HepG2 (cell line): ENCODE results near the gene SLC23A3. TPM values are rescaled to one million over a fixed set of nuclear protein-coding genes. Genes with fewer than 3 reads are reported as not detected.

Experiments used
- EED ChIP-seq: sonication (generic); formaldehyde crosslinking; IDR thresholded peaks from 2 replicates; pipeline ENCODE4 v1.5.0; 2020; ENCODE audit warnings: mild to moderate bottlenecking, missing genetic modification reagents
- FOSL1 ChIP-seq: sonication (generic); formaldehyde crosslinking; IDR thresholded peaks from 2 replicates; pipeline ENCODE4 v1.9.0; 2021; ENCODE audit warnings: missing genetic modification reagents, borderline replicate concordance
- GATA4 ChIP-seq: sonication (generic); IDR thresholded peaks from 2 replicates; pipeline ENCODE4 v1.6.1; 2016; ENCODE audit warnings: antibody characterized with exemption, low read depth, borderline replicate concordance
- HES4 ChIP-seq: sonication (generic); formaldehyde crosslinking; IDR thresholded peaks from 2 replicates; pipeline ENCODE4 v1.9.0; 2021; ENCODE audit warnings: mild to moderate bottlenecking, missing genetic modification reagents, borderline replicate concordance
- IKZF1 ChIP-seq: fragments of 450-650 bp; IDR thresholded peaks from 2 replicates; pipeline ENCODE4 v1.7.1; 2016
- ISL2 ChIP-seq: sonication (generic); formaldehyde crosslinking; IDR thresholded peaks from 2 replicates; pipeline ENCODE4 v1.5.0; 2020; ENCODE audit warnings: missing genetic modification reagents
- MAZ ChIP-seq, 2 experiments: sonication (generic) in 1 of 2; formaldehyde crosslinking in 1 of 2; IDR thresholded peaks; 2 replicates each; pipeline versions ENCODE4 v1.5.0 to v1.6.1; 2012 to 2020; ENCODE audit warnings: low read depth in 2 of 2, mild to moderate bottlenecking in 2 of 2, borderline replicate concordance in 1 of 2, improper control_type of control experiment in 1 of 2, low read length in 1 of 2, missing genetic modification reagents in 1 of 2, moderate library complexity in 1 of 2
- NCOR1 ChIP-seq: fragments of 200-600 bp; sonication (generic); IDR thresholded peaks from 2 replicates; pipeline ENCODE4 v1.7.0; 2017; ENCODE audit warnings: antibody characterized with exemption, low read length, borderline replicate concordance
- NONO ChIP-seq, 2 experiments: fragments of 450-650 bp in 1 of 2; sonication (generic) in 1 of 2; formaldehyde crosslinking in 1 of 2; IDR thresholded peaks in 1 of 2; conservative IDR thresholded peaks in 1 of 2; 2 replicates each; pipeline versions ENCODE4 v1.6.1 to v1.8.0; 2017 to 2022; ENCODE audit warnings: mild to moderate bottlenecking in 1 of 2, missing genetic modification reagents in 1 of 2, moderate library complexity in 1 of 2
- PAWR ChIP-seq: sonication (generic); formaldehyde crosslinking; IDR thresholded peaks from 2 replicates; pipeline ENCODE4 v1.4.0; 2020; ENCODE audit warnings: missing genetic modification reagents, mild to moderate bottlenecking, borderline replicate concordance
- PCBP1 ChIP-seq: fragments of 200-400 bp; formaldehyde crosslinking; IDR thresholded peaks from 2 replicates; pipeline ENCODE4 v1.6.1; 2017; ENCODE audit warnings: mild to moderate bottlenecking, low read depth, low read length, borderline replicate concordance
- PRPF4 ChIP-seq: fragments of 200-400 bp; formaldehyde crosslinking; IDR thresholded peaks from 2 replicates; pipeline ENCODE4 v1.6.1; 2016; ENCODE audit warnings: low read length, low read depth; ENCODE audit not compliant: poor library complexity, severe bottlenecking
- REXO4 ChIP-seq: sonication (generic); formaldehyde crosslinking; IDR thresholded peaks from 2 replicates; pipeline ENCODE4 v1.8.0; 2022; ENCODE audit warnings: missing genetic modification reagents, mild to moderate bottlenecking, borderline replicate concordance
- RNF2 ChIP-seq: fragments of 450-650 bp; conservative IDR thresholded peaks from 2 replicates; pipeline ENCODE4 v1.6.1; 2016; ENCODE audit warnings: low read depth
- SETDB1 ChIP-seq: sonication (generic); formaldehyde crosslinking; IDR thresholded peaks from 2 replicates; pipeline ENCODE4 v1.5.1; 2020; ENCODE audit warnings: missing genetic modification reagents, mild to moderate bottlenecking, borderline replicate concordance
- SKI ChIP-seq: fragments of 450-650 bp; IDR thresholded peaks from one replicate; pipeline ENCODE4 v1.6.1; 2018; ENCODE audit warnings: mild to moderate bottlenecking; ENCODE audit not compliant: partially characterized antibody
- SMYD3 ChIP-seq: sonication (generic); formaldehyde crosslinking; IDR thresholded peaks from 2 replicates; pipeline ENCODE4 v1.8.1; 2023; ENCODE audit warnings: mild to moderate bottlenecking, missing genetic modification reagents
- TCF7 ChIP-seq: sonication (generic); IDR thresholded peaks from 2 replicates; pipeline ENCODE4 v1.6.1; 2016; ENCODE audit warnings: antibody characterized with exemption, low read depth
- ZFP37 ChIP-seq: sonication (generic); formaldehyde crosslinking; IDR thresholded peaks from 2 replicates; pipeline ENCODE4 v1.4.0; 2020; ENCODE audit warnings: missing genetic modification reagents, borderline replicate concordance
- ZNF264 ChIP-seq: sonication (generic); formaldehyde crosslinking; IDR thresholded peaks from 2 replicates; pipeline ENCODE4 v1.4.0; 2020; ENCODE audit warnings: missing genetic modification reagents
- ZNF432 ChIP-seq: sonication (generic); formaldehyde crosslinking; IDR thresholded peaks from 2 replicates; pipeline ENCODE4 v1.5.0; 2020; ENCODE audit warnings: missing genetic modification reagents, mild to moderate bottlenecking, borderline replicate concordance
- polyA plus RNA-seq, 8 experiments: library from polyadenylated mRNA; depleted of rRNA in 3 of 8; stranded (reverse) in 7 of 8; unstranded in 1 of 8; fragments of >200 nt; fragmentation: Illumina TruSeq in 4 of 8; extraction: Trizol in 4 of 8; gene quantifications; 2 replicates each; pipeline versions ENCODE4 v1.2.1 to v1.2.3, GENCODE V29; 2011 to 2016; ENCODE audit warnings: low read depth in 4 of 8, missing spikeins in 1 of 8, mixed read lengths in 1 of 8; ENCODE audit not compliant: insufficient read depth in 1 of 8
- total RNA-seq, 5 experiments: library from RNA; depleted of rRNA; stranded (reverse); fragments of >200 nt; fragmentation: Illumina TruSeq; extraction: Trizol; gene quantifications; 2 replicates each; pipeline ENCODE4 v1.2.3, GENCODE V29; 2016; ENCODE audit warnings: low read depth in 1 of 5
- TF ChIP-seq, protein P1 (sequence below): IDR thresholded peaks from 2 replicates; pipeline ENCODE4 v1.6.1; 2016; ENCODE audit warnings: low read depth
- TF ChIP-seq, protein P2 (sequence below): sonication (generic); formaldehyde crosslinking; IDR thresholded peaks from 2 replicates; pipeline ENCODE4 v1.4.0; 2020; ENCODE audit warnings: missing genetic modification reagents
- TF ChIP-seq, protein P3 (sequence below): sonication (generic); formaldehyde crosslinking; IDR thresholded peaks from 2 replicates; pipeline ENCODE4 v1.4.0; 2020; ENCODE audit warnings: missing genetic modification reagents
- TF ChIP-seq, protein P4 (sequence below): sonication (generic); formaldehyde crosslinking; IDR thresholded peaks from 2 replicates; pipeline ENCODE4 v1.5.0; 2020; ENCODE audit warnings: missing genetic modification reagents, mild to moderate bottlenecking, borderline replicate concordance

The SLC23A3 gene
- total and polyA plus RNA-seq, 2 of the 13 experiments (the other 11 are each of a cell fraction or from before 2014, with no cell fraction given), result 0.38 to 0.78 TPM

DNA sequence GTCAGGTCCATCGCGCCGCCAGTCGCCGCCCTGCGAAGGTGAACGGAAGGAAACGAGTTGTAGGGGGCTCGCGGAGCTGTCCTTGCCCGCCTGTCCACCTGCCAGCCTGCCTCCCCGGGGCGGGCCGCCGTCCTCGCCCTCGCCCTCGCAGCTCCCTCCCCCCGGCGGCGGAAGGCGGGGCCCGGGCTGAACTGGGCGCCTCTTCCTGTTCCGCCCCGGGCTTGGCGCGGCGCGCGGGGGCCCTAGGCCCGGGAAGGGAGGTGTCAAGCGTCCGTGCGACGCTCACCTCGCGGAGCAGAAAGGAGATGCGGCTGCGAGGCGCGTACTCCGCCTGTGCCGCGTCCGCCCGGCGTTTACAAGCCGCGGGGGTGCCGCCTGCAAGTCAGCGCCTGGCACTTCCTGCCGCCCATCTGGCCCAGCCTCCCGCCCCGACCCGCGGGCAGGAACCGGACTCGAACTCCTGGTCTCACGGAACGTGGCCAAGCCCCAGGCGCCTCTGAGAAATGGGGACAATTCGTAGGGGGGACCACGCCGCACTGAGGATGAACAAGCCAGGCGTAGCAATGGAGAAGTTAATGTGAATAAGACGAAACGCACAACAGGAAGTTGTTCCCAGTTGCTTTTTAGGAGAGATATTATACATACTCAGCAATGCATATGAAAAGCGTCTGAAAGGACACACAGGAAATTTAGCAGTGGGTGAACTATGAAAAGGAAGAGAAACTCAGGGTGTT is 7.2 kb upstream of the SLC23A3 start, which contains the start of gene CNPPD1 (continued):
- TF ChIP-seq MAZ (IDR thresholded peaks at IDR 0.05; ENCODE audit: borderline replicate concordance, low read depth, low read length), result peak; percentile 91
- TF ChIP-seq MAZ (CRISPR knock-in tag; IDR thresholded peaks at IDR 0.05; ENCODE audit: low read depth), result peak; percentile 99
- TF ChIP-seq, protein P1, sequence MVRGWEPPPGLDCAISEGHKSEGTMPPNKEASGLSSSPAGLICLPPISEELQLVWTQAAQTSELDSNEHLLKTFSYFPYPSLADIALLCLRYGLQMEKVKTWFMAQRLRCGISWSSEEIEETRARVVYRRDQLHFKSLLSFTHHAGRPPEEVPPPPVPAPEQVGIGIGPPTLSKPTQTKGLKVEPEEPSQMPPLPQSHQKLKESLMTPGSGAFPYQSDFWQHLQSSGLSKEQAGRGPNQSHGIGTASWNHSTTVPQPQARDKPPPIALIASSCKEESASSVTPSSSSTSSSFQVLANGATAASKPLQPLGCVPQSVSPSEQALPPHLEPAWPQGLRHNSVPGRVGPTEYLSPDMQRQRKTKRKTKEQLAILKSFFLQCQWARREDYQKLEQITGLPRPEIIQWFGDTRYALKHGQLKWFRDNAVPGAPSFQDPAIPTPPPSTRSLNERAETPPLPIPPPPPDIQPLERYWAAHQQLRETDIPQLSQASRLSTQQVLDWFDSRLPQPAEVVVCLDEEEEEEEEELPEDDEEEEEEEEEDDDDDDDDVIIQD (CRISPR knock-in tag), result peak; percentile 43; the same call in 1 of the 2 replicates
- TF ChIP-seq PRPF4, result no peak
- no peak for TF ChIP-seq NONO (IDR thresholded peaks at IDR 0.05)
- TF ChIP-seq NONO (CRISPR knock-in tag; conservative IDR thresholded peaks at IDR 0.05), result peak; percentile 96
- TF ChIP-seq FOSL1 (CRISPR knock-in tag), result no peak; the same call in 1 of the 2 replicates
- TF ChIP-seq SETDB1 (CRISPR knock-in tag), result peak; percentile 51; the same call in 1 of the 2 replicates
- no peak for TF ChIP-seq NCOR1
- TF ChIP-seq ISL2 (CRISPR knock-in tag), result peak; percentile 83
- TF ChIP-seq SMYD3 (CRISPR knock-in tag), result peak; percentile 79; the same call in 1 of the 2 replicates
- TF ChIP-seq, protein P2, sequence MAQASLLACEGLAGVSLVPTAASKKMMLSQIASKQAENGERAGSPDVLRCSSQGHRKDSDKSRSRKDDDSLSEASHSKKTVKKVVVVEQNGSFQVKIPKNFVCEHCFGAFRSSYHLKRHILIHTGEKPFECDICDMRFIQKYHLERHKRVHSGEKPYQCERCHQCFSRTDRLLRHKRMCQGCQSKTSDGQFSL, result peak; percentile 75
- peak; percentile 77; the same call in 1 of the 2 replicates for TF ChIP-seq ZNF264 (CRISPR knock-in tag)
- TF ChIP-seq RNF2, result peak; percentile 92
- 0 out of 2 replicates have a peak, but pooled peaks have one; percentile 14 for TF ChIP-seq ZNF432 (CRISPR knock-in tag)
- TF ChIP-seq REXO4 (CRISPR knock-in tag), result peak; percentile 89; the same call in 1 of the 2 replicates
- TF ChIP-seq ZFP37 (CRISPR knock-in tag), result peak; percentile 85
- peak; percentile 75 for TF ChIP-seq SKI
- no peak for TF ChIP-seq IKZF1
- peak; percentile 96 for TF ChIP-seq HES4
- TF ChIP-seq PCBP1, result no peak
- TF ChIP-seq, protein P3, sequence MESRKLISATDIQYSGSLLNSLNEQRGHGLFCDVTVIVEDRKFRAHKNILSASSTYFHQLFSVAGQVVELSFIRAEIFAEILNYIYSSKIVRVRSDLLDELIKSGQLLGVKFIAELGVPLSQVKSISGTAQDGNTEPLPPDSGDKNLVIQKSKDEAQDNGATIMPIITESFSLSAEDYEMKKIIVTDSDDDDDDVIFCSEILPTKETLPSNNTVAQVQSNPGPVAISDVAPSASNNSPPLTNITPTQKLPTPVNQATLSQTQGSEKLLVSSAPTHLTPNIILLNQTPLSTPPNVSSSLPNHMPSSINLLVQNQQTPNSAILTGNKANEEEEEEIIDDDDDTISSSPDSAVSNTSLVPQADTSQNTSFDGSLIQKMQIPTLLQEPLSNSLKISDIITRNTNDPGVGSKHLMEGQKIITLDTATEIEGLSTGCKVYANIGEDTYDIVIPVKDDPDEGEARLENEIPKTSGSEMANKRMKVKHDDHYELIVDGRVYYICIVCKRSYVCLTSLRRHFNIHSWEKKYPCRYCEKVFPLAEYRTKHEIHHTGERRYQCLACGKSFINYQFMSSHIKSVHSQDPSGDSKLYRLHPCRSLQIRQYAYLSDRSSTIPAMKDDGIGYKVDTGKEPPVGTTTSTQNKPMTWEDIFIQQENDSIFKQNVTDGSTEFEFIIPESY (CRISPR knock-in tag), result no peak; the same call in 1 of the 2 replicates
- TF ChIP-seq TCF7, result no peak
- TF ChIP-seq EED (CRISPR knock-in tag), result peak; percentile 98
- TF ChIP-seq, protein P4, sequence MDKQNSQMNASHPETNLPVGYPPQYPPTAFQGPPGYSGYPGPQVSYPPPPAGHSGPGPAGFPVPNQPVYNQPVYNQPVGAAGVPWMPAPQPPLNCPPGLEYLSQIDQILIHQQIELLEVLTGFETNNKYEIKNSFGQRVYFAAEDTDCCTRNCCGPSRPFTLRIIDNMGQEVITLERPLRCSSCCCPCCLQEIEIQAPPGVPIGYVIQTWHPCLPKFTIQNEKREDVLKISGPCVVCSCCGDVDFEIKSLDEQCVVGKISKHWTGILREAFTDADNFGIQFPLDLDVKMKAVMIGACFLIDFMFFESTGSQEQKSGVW, result 0 out of 2 replicates have a peak, but pooled peaks have one; percentile 45
- TF ChIP-seq PAWR, result peak; percentile 91; the same call in 1 of the 2 replicates
- peak; percentile 80; the same call in 1 of the 2 replicates for TF ChIP-seq GATA4
